ENCODE results near the gene VPS13C.
"Not testable (repeated sequence)": the region's sequence is repeated elsewhere in the genome, so short reads cannot be mapped to it uniquely, and the experiment has no call there.

VPS13C gene

GRCh38 chr15:62035256-62035924 is 24.9 kb downstream of the VPS13C start:
- DNase-seq (ENCODE audit: low read depth in 3 of 3) = no peak

- DNase-seq (ENCODE audit: low read depth in 3 of 3) = no peak
Observed at GRCh38 chr15:62027916-62028315, 32.3 kb downstream of the VPS13C start.

- no peak for DNase-seq (ENCODE audit: low read depth in 3 of 3)
Observed at GRCh38 chr15:62027263-62027565, 33.0 kb downstream of the VPS13C start.

DNA sequence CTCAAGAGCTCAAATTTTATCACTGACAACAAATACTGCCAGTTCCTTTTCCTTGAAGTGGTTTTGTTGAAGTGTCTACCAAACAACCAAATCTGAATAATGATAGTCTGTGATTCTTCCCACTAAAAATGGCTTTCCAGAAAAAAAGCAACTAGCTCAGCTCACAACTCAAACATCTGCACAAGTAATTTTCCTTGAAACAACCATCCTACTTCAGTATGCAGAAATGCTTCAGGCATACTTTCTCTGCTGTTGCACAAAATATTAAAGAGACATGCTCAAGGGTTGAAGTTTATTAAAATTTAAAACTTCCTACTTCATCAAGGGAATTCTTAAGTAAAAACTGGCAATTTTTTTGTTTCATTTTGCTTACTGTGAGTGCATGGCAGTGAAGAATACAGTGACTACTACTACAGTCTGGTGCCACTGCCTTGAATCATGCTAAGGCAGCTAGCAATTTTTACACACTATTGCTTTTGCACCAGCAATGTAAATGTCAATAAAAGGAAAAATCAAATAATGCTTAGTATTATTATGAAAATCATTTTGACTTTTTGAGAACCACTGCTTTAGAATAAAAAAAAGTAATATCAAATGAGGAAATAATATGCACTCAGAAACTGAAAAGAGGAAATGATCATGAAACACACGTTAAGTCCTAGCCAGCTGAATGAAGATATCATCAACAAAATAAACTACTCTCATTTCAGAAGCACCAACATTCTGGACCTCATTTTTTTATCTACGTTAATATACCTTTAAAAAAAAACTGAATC is 33.6 kb downstream of the VPS13C start:
- DNase-seq (ENCODE audit: low read depth in 3 of 3) = no peak

DNA sequence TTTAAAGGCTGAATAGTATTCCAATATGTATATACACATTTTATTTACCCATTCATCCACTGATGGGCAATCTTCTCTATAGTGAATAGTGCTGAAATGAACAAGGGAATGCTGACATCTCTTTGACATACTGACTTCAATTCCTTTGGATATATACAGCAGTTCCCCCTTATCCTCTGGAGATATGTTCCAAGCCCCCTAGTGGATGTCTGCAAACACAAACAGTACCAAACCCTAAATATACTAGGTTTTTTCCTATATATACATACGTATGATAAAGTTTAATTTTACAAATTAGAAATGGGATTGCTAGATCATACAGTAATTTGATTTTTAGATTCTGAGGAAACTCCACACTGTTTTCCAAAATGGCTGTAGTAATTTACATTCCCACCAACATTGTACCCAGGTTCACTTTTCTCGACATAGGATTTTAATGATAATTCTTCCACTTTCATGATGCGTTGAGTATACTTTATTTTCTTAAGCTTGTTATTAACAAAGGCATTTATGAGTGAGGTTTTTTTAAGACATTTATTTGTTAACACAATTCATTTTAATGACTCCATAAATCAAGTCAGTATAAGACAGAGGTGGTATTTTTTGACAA is 38.2 kb downstream of the VPS13C start:
- DNase-seq (ENCODE audit: low read depth in 3 of 3) = no peak

DNA sequence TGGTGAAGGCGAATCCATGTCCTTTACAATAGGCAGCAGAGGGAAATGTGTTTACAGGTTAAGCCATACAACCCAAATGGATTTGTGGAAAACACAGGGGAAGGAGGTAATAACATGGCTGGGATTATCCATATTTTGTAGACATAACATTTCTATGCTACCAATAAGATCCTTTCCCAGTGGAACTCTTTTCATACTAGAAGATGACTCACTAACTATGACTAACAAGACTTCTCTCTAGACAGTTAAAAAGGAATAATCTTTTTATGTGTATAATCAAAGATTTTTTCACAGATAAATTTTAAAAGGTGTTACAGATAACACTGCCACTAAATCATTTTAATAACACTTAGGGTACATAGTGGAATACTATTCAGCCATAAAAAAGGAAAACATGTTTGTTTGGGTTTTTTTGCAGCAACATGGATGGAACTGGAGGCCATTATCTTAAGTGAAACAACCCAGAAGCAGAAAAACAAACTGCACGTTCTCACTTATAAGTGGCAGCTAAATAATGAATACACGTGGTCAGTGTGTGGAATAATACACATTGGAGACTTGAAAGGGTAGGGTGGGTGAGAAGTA is 39.6 kb downstream of the VPS13C start:
- DNase-seq (ENCODE audit: low read depth in 3 of 3) = no peak

- DNase-seq (ENCODE audit: low read depth in 3 of 3) = not testable (repeated sequence)
Observed at GRCh38 chr15:62005354-62005753, 54.9 kb downstream of the VPS13C start.

GRCh38 chr15:61997786-61998185 is 62.5 kb downstream of the VPS13C start:
- no peak for DNase-seq (ENCODE audit: low read depth in 3 of 3)

DNA sequence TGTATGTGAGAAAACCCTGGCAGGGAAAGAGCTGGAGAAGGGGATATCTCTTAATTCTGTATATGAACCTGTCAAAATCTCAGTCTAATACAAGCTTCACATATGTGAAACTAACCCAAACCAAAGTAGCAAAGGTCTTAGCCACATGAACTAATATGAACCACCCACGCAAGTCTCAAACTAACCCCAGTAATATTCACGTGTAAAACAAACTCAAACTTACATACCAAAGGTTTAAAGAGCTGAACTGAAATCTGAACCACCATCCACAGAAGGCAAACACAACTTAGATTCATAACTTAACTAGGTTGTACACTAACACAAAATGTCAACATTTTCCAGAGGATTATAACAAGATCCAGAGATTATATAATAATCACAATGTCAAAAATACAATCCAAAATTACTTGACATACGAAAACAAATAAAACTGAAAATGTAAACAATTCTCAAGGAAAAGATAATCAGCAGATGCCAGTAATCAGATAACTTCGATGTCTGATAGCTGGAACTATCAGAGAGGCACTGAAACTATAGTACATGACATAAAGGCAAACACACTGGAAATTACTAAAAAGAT is 64.1 kb downstream of the VPS13C start:
- DNase-seq (ENCODE audit: low read depth in 3 of 3) = no peak

DNA sequence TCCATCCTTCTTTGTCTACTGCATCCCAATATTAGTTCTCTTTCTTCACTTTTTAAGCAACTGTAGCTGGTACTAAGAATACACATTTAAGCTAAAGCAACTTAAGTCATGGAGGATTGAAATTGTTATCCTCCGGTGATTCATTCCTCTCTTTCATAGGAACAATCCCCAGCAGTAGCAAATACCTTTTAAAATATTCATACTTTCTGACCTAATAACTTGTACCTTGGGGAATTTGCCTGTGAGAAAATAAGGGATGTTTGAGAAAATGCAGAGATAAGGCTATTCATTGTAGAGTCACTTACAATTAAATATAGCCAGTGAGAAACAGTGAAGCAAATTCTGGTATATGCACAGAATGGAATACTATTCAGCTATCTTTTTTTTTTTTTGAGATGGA is 66.0 kb downstream of the VPS13C start:
- DNase-seq (ENCODE audit: low read depth in 3 of 3) = no peak

DNA sequence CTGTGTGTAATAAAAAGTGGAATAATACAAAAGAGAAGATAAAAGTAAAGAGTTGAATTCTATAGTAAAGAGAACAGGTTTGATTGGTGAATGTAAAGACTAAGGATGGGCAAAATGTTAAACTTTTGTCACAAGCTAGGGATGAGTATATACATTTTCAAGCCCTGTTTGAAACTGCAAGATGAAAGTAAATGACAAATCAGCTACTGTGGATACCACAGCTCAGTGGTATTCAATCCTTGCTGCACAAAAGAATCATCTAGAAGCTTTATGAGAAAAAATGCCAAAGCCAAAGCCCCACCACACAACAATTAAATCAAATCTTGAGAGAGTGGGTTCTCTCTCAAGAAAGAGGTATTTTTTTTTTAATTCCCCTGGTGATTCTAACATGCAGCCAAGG is 67.7 kb downstream of the VPS13C start:
- no peak for DNase-seq (ENCODE audit: low read depth in 3 of 3)

- DNase-seq (ENCODE audit: low read depth in 3 of 3) = no peak
Observed at GRCh38 chr15:61989667-61990066, 70.6 kb downstream of the VPS13C start.

DNA sequence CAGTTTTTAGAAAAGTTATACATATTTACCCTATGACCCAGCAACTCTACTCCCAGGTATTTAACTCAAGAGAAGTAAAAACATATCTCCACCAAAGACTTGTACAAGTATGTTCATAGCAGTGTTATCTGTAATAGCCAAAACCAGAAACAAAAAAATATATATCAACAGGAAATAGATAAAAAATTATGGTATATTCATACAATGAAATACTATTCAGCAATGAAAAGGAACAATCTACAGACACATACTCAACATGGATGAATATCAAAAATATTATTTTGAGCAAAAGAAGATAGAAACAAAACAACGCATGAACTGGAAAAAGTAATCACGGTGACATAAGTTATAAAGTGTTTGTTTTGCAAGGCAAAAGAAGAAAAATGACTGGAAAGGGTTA is 72.4 kb downstream of the VPS13C start:
- no peak for DNase-seq (ENCODE audit: low read depth in 3 of 3)

GRCh38 chr15:61983081-61983480 is 77.2 kb downstream of the VPS13C start:
- no peak for DNase-seq (ENCODE audit: low read depth in 3 of 3)

DNA sequence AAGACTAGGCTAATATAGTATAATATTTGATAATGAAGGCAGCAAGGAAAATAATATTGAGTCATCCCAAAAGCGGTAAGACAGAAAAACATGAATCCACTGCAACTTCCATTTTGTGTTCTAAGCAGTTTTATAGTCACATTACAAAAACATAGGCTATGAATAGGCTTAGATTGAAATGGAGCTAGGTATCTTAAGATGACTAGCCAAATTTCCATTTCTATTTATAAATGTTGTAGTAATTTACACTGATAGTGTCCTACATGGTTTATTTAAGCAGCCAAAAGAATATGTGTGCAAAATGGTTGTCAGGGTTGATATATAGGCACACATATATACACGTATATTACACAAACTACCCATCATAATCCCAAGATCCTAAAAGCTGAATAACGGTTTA is 82.0 kb downstream of the VPS13C start:
- DNase-seq (ENCODE audit: low read depth in 3 of 3) = no peak

GRCh38 chr15:61974759-61975158 is 85.5 kb downstream of the VPS13C start:
- DNase-seq (ENCODE audit: low read depth in 3 of 3) = no peak

GRCh38 chr15:61974118-61974517 is 86.1 kb downstream of the VPS13C start:
- no peak for DNase-seq (ENCODE audit: low read depth in 3 of 3)

GRCh38 chr15:61951949-61952348 is 108.3 kb downstream of the VPS13C start:
- no peak for DNase-seq (ENCODE audit: low read depth in 3 of 3)

GRCh38 chr15:61946778-61947177 is 113.5 kb downstream of the VPS13C start:
- no peak for DNase-seq (ENCODE audit: low read depth in 3 of 3)

GRCh38 chr15:61943992-61944391 is 116.3 kb downstream of the VPS13C start:
- no peak for DNase-seq (ENCODE audit: low read depth in 3 of 3)

DNA sequence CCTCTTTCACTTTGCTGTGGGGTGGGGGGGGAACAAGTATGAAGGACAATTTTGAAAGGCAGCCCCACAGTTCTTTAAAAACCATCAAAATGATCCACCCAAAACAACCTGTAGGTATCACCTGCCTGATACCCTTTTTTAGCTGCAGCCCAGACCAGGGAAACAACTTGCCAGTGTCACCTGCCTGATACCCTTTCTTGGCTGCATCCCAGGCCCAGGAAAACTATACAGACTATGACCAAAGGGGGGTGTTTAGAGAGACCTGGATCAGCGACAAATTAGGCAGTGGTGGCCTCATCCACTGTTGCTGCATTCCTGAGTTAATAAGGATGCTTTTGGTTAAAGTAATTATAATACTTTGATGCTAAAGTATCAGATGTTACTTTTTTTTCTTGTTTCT is 122.0 kb downstream of the VPS13C start:
- no peak for DNase-seq (ENCODE audit: low read depth in 3 of 3)

- no peak for DNase-seq (ENCODE audit: low read depth in 3 of 3)
Observed at GRCh38 chr15:61936528-61937195, 123.6 kb downstream of the VPS13C start.

All from stimulated activated CD4-positive, alpha-beta T cell treated with anti-CD3 and anti-CD28 coated beads, TNF-alpha, amount 100 ng/mL, for 4 hours (primary cell).